ENCODE measurements around the gene RDM1. TPM values are rescaled to one million over a fixed set of nuclear protein-coding genes. Genes with fewer than 3 reads are reported as not detected.

RDM1 gene
- total and polyA plus RNA-seq, 9 donors, result 0.33 TPM; not detected in 8

- no peak for TF ChIP-seq EP300 (IDR thresholded peaks at IDR 0.05)
- TF ChIP-seq, protein P1, sequence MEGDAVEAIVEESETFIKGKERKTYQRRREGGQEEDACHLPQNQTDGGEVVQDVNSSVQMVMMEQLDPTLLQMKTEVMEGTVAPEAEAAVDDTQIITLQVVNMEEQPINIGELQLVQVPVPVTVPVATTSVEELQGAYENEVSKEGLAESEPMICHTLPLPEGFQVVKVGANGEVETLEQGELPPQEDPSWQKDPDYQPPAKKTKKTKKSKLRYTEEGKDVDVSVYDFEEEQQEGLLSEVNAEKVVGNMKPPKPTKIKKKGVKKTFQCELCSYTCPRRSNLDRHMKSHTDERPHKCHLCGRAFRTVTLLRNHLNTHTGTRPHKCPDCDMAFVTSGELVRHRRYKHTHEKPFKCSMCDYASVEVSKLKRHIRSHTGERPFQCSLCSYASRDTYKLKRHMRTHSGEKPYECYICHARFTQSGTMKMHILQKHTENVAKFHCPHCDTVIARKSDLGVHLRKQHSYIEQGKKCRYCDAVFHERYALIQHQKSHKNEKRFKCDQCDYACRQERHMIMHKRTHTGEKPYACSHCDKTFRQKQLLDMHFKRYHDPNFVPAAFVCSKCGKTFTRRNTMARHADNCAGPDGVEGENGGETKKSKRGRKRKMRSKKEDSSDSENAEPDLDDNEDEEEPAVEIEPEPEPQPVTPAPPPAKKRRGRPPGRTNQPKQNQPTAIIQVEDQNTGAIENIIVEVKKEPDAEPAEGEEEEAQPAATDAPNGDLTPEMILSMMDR (IDR thresholded peaks at IDR 0.05), result no peak
- TF ChIP-seq POLR2A (IDR thresholded peaks at IDR 0.05), result no peak
- DNase-seq, result no peak
- 56 to 59% (median 57%) methylated on average over 6 to 7 of the region's 7 CpGs for WGBS, 3 donors
- no peaks in the 10 kb centered on the region for H3K9me3 ChIP-seq
- intact Hi-C loops (cut with DNase I), result no loop called here
- no peak overlapping the region for H3K27ac ChIP-seq
- H3K36me3 ChIP-seq, result no peaks in the 10 kb centered on the region
- H3K4me3 ChIP-seq, result no peak overlapping the region
- H3K4me1 ChIP-seq (ENCODE audit: insufficient read depth), result no peaks in the 10 kb centered on the region
- H3K27me3 ChIP-seq, result no peaks in the 10 kb centered on the region
These were observed 23.1 kb upstream of the RDM1 start for GRCh38 chr17:35953720-35954119.

GRCh38 chr17:35949401-35949800 lies 18.8 kb upstream of the RDM1 start:
- 58 to 75% (median 65%) methylated on average over 3 of the region's 3 CpGs for WGBS, 3 donors
- H3K4me3 ChIP-seq, result no peak overlapping the region
- intact Hi-C loops (cut with DNase I), result no loop called here
- no peaks in the 10 kb centered on the region for H3K27me3 ChIP-seq
- TF ChIP-seq, protein P1 (IDR thresholded peaks at IDR 0.05), result no peak
- TF ChIP-seq POLR2A (IDR thresholded peaks at IDR 0.05) (no peak), EP300 (IDR thresholded peaks at IDR 0.05) (no peak)
- no peak overlapping the region for H3K27ac ChIP-seq
- H3K9me3 ChIP-seq, result no peaks in the 10 kb centered on the region
- no peaks in the 10 kb centered on the region for H3K4me1 ChIP-seq (ENCODE audit: insufficient read depth)
- no peaks in the 10 kb centered on the region for H3K36me3 ChIP-seq
- DNase-seq, result no peak

DNA sequence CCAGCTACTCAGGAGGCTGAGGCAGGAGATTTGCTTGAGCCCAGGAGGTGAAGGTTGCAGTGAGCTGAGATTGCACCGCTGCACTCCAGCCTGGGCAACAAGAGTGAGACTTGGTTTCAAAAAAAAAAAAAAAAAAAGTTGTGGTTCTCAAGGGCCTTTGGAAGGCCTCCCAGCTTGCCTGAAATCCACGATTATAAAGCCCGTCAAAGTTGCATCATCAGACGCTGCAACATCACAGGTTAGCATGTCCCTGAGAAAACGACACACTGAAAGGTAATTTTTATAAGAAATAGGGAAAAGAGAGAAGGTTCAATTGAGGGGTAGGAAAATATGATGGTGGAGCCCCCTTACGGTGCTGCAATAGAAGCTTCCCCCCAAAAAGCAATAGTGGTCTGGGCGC lies 17.5 kb upstream of the RDM1 start:
- DNase-seq, result no peak
- intact Hi-C loops (cut with DNase I), result no loop called here
- H3K4me1 ChIP-seq (ENCODE audit: insufficient read depth), result no peaks in the 10 kb centered on the region
- no peak overlapping the region for H3K4me3 ChIP-seq
- H3K27ac ChIP-seq, result no peak overlapping the region
- no peaks in the 10 kb centered on the region for H3K9me3 ChIP-seq
- WGBS, 3 donors, result 89 to 90% (median 89%) methylated on average over 7 of the region's 7 CpGs
- H3K27me3 ChIP-seq, result no peaks in the 10 kb centered on the region
- TF ChIP-seq, protein P1 (IDR thresholded peaks at IDR 0.05), result no peak
- TF ChIP-seq EP300 (IDR thresholded peaks at IDR 0.05), result no peak
- no peak for TF ChIP-seq POLR2A (IDR thresholded peaks at IDR 0.05)
- no peaks in the 10 kb centered on the region for H3K36me3 ChIP-seq

- no peaks in the 10 kb centered on the region for H3K36me3 ChIP-seq
- no peak for TF ChIP-seq EP300 (IDR thresholded peaks at IDR 0.05)
- TF ChIP-seq POLR2A (IDR thresholded peaks at IDR 0.05), result no peak
- TF ChIP-seq, protein P1 (IDR thresholded peaks at IDR 0.05), result peak; percentile 21 to 30 (median 22)
- no peaks in the 10 kb centered on the region for H3K4me1 ChIP-seq (ENCODE audit: insufficient read depth)
- peak in 2 of 5 donors; percentile 27 to 36 for DNase-seq
- H3K27me3 ChIP-seq, result no peaks in the 10 kb centered on the region
- H3K27ac ChIP-seq, result no peak overlapping the region
- WGBS, 3 donors, result 7 to 19% (median 15%) methylated on average over 12 of the region's 12 CpGs
- no peaks in the 10 kb centered on the region for H3K9me3 ChIP-seq
- H3K4me3 ChIP-seq, result no peak overlapping the region
- intact Hi-C loops (cut with DNase I), result no loop called here
These were observed 16.6 kb upstream of the RDM1 start for GRCh38 chr17:35947156-35947585.
